Suppressor macrophage treated with lipopolysaccharide for 4 hours (primary cell): ENCODE results near the gene PDE4B.
A peak's percentile ranks its signal among the peaks of the same experiment; 100 is the strongest.

Experiments used
- DNase-seq: peaks from one replicate; pipeline ENCODE4 v3.0.0-alpha.2; 2020

Gene PDE4B

DNA sequence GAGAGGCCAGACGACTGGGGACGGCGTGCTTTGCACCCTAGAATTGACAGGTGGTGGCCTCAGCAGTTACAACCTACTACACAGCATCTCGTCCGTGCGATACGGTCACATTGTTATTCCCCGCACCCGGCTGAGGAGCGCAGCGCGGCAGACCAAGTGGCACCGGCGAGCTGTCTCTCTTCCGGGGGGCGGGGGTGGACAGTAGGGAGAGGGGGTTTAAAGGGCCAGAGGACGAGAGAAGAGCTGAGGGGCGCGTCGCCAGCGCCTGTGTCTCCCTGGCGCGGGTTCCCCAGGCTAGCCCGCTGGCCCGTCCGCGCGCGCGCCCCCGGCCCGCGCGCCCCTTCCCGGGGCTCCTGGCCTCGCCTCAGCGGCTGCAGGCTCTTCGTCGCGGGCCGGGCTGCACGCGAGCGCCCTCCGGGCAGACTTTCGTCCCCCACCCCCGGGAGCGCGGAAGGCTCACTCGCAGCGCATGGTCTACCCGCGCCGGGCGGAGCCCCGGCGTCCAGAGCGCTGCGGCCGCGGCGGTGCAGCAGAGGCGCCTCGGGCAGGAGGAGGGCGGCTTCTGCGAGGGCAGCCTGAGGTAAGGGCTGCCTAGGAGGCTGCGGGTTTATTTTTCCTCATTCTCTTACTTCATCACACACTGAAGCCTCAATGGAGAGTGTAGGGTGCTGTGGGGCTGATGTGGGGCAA is at the start of gene PDE4B:
Gene PDE4B (plus strand): TSS at position 227 of the 690 bp plus-strand sequence.
- peak; percentile 42 for DNase-seq

- DNase-seq: no peak
These were observed 48.0 kb upstream of the PDE4B start for GRCh38 chr1:65744731-65745130.

DNA sequence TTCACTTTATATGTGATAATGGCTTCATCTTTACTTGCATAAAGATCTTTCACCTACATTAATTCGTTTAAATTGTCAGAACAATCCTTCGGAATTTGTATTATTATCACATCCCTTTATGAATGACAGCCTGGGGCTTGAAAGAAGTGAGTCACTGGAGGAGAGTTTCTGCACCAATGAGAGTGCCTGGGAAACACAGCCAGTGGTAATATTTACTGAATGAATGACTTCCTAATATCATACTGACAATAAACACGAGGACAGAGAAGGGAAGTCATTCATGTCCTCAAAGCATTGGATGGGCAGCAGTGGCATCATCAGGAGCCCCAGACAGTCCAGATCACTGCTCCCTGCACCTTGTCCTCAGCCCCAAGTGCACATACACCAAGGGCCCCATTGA is 40.7 kb upstream of the PDE4B start:
- no peak for DNase-seq

DNA sequence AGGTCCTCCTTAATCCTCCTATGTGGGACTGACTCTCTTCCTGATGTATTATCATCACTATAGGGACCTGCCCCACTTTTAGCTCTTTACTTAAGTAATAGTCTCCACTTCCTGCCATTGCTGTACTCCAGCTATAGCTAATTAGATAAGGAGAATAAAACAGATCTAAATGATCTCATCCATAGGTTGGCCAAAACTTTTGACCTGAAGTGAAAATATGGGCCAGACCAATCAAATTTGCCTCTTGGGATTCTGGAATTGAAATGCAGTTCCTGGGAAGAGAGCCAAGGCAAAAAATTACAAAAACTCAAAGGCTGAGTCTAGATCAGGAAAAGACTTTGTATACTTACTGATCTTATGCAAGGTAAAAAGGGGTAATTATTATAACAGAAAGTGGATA is 36.1 kb upstream of the PDE4B start:
- no peak for DNase-seq

DNA sequence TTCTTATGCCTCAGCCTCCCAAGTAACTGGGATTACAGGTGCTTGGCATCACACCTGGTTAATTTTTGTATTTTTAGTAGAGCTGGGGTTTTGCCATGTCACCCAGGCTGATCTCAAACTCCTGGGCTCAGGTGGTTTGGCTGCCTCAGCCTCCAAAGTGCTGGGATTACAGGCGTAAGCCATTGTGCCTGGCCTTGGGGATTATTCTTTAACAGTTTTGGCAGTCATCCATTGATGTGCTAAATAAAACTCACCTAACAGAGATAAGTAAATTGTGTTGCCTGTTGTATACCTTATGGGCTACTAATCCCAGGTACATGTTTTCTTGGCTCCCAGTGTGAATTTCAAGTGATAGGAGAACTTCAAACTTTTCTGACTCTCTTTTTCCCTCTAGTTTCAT is 35.2 kb upstream of the PDE4B start:
- DNase-seq: no peak

DNA sequence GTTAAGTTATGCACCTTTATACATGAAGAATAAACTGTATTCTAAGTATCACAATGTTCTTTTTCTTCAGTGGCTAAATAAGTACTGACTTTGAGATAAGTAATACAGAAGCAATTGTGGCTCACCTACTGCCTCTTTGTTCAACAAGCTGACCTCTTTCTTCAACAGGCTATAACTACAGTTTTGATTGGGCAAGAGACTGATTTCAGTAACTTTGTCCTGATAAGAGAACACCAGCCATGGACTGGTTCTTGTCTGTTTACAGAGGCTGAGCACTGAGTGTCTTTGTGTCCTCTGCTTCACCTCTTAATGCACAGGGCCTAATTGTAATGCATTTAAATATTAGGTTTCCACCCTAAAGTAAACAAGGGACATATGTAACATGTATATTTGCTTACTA is 34.6 kb upstream of the PDE4B start:
- DNase-seq: no peak

- no peak for DNase-seq
These were observed 33.2 kb upstream of the PDE4B start for GRCh38 chr1:65759516-65759915.

- no peak for DNase-seq
These were observed 30.4 kb upstream of the PDE4B start for GRCh38 chr1:65762081-65762862.

DNA sequence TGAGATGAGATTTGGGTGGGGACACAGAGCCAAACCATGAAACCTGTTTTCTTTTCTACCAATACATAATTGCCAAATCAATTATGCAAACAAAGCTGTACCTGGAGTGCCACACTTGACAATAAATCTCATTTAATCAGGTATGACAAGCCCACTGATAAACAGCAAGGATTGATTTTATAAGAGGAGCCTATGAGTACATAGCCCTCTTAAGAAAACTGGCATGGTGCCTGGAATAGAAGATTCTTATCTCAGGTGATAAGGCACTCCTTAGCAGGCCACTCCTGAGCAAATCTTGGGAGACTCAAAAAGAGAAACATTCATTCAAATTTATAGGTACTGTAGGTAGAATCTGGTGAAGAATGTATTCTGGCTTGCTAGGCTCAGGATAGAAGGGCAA is 28.6 kb upstream of the PDE4B start:
- DNase-seq: no peak

- DNase-seq: peak; percentile 29
These were observed 27.1 kb upstream of the PDE4B start for GRCh38 chr1:65765631-65766030.

DNA sequence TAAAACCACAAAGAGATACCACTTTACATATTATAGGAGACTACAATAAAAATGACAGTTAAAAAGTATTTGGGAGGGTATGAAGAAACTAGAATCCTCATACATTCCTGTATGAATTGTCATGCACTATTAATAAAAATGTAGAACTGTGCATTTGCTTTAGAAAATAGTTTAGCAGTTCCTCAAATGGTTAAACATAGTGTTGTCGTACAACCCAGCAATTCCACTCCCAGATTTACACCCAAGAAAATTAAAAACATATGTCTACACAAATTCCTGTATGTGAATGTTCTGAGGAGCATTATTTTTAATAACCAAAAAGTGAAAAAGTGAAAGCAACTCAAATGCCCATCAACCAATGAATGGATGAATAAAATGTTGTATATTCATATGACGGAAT is 23.1 kb upstream of the PDE4B start:
- no peak for DNase-seq

DNA sequence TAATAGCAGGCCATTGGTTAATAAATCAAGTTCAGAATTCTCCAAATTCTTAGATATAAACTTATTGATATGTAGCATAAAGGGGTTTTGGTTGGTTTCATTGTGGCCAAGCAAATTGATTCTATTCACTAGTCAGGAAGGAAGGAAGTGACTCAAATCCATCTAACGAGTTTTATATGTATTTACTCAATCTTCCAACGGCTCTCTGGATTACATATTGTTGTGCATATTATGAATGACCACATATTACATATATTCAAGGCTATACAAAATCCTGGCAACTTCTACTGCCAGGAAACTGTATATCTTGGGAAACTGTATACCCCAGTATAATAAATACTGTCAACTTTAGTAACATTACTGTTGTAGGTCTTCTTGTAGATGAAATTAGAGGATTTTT is 20.1 kb upstream of the PDE4B start:
- no peak for DNase-seq

DNA sequence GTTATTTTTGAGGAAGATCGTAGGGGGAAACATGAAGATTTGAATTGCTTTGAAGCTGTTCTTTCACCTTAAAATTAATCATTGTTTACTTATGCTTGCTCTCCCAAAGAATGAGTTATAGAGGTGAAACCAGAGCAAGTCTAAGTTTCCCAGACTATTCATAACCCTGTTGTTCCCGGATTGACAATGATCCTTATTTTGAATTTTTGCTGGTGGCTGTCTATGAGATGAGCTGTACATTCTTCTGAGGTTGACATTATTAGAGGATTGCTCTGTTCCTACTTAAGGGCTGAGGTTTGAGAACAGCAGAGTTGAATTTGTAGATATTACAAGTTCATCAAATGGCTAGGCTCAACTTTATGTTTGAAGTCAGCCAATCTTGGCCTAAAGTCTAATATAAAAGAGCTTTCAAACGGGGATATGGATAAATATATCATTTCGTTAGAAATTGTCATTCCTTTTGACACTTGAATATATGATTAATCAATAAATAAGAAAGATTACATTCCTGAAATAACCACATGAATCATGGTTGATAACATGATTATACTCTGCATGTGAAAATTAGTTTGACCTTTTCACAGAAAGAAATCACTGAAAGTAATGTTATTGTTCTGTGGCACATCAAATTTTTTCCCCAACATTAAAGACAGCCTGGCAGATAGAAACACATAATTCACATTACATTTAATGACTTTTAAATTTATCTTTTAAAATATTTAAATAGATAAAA is 19.1 kb upstream of the PDE4B start:
- DNase-seq: no peak

DNA sequence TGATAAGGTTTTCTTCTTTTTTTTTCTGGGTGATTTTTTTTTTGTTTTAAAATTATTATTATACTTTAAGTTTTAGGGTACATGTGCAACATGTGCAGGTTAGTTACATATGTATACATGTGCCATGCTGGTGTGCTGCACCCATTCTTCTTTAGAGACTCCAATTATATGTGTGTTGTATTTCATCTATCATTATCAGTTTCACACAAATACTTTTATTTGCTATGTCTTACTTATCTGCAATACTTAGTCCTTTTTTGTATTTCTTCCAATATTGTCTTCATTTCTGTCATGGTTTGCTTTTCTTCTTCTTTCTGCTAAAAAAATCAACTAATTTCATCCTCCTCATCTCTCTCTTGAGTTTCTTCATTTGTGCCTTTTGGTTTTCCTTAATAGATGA is 3.9 kb upstream of the PDE4B start:
- no peak for DNase-seq

DNA sequence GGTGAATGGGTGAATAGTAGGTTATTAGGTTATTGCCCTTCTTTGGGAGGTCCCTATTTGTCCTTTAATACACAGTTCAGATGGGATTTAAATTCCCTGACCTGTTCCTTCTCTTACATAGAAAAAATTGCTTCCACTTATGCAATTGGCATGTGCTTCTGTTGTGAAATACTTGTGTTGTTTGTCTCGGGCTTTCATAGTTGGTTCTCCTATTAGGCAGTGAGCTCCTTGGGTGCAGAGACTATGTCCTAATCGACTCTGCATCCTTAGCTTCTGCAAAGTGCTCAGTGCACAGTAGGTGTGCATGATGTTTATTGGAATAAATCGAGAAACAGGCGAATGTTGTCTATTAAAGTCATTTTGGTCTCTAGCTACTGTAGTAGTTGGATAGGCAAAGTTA is 1.3 kb upstream of the PDE4B start:
- peak; percentile 75 for DNase-seq

- DNase-seq: peak; percentile 6
These were observed 660 bp upstream of the PDE4B start for GRCh38 chr1:65791801-65792668.

DNA sequence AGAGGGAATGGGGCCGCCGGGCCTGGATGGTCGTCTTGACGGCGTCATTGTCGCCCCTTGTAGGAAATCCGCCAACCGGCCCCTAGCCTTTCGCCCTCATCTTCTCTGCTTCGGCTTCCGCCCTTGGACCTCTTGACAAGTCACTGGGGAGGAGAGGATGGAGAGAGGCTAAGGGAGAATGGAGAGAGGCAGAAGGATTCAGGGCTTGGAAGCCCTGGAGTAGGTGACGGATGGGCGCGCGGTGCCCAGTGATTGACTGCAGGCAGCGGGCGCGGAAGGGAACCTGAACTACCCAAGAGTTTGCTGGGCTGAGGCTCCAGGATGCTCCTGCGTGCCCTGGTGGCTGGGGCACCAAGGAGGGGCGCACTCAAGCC is 651 bp downstream of the PDE4B start:
- peak; percentile 6 for DNase-seq

- no peak for DNase-seq
These were observed 2.6 kb downstream of the PDE4B start for GRCh38 chr1:65795311-65795710.

DNA sequence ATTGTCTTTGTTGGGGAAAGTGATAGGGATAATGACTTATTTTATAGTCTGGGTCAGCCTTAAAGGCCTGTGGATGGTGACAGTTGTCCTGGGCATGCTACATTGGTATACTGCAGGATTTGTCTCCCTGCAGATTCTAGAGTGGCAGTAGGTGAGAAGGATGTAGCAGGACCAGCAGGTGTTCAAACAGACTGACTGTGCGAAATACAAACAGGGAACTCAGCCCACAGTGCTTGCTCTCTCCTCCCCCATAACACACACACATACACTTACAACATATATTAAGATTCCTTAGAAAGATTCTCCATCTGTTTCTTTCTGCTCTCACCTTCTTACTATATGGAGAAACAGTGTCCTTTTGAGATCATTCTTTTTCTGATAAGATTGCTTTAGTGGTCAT is 6.9 kb downstream of the PDE4B start:
- no peak for DNase-seq

DNA sequence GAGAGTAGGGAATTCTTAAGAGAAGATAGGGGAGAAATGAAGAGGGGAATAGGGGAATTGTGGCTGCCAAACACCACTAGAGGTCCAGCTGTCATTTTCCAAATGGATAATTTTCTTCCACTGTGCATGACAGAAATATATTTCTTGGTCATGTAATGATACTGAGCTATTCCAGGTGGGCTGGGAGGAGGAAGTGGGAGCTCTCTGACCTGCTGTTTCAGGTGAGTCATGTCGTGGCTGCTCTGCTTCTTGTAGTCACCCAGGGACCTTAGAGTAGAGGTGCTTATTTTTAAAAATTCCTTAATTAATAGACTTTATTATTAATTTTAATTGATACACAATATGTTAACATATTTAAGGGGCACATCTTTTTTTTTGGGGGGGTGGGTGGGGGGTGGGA is 11.9 kb downstream of the PDE4B start:
- no peak for DNase-seq

DNA sequence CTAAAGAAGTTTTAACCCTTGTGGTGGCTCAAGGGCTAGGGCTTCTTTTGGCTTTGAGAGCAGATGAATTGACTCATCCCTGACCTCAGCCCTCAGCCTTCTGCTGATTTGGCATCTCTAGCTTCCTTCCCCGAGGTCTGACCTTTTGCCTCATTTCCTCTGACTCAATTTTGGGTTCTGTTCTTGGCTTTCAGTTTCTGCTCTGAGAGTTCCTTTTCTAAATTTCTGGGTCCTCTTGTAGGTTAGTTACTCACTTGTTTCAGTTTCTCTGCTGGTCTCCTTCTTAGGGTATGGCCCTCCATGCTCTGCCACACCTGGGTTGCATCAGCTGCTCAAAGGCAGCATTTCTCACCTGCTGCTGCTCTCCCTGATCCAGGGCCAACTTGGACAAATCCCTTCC is 19.4 kb downstream of the PDE4B start:
- DNase-seq: peak; percentile 95

GRCh38 chr1:65813956-65814355 is 21.3 kb downstream of the PDE4B start:
- no peak for DNase-seq

DNA sequence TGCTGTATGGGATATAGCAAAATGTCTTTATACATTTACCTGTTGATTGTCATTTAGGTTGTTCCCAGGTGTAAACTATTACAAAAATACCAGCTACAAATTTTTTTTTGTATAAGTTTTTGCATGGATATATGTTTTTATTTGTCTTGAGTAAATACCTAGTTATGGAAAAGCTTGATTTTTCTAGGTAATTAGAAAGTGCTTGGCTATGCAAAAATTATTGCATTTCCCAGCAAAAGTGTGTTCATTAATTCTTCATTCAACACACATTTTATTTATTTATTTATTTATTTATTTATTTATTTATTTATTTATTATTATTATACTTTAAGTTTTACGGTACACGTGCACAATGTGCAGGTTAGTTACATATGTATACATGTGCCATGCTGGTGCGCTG is 22.1 kb downstream of the PDE4B start:
- DNase-seq: no peak
